Right lobe of liver (tissue), 4 donors: ENCODE results near the gene PPP1R26.

Source experiments
- POLR2A ChIP-seq: fragments of 450-650 bp; IDR thresholded peaks from one replicate; pipeline ENCODE4 v1.6.1; 2017; ENCODE audit warnings: antibody characterized with exemption, mild to moderate bottlenecking
- TF ChIP-seq, protein P1 (sequence below), 4 donors: fragments of 200-600 bp in 3 of 4; fragments of 450-650 bp in 1 of 4; IDR thresholded peaks; one replicate each; pipeline versions ENCODE4 v1.5.1 to v1.8.0; 2016 to 2022; ENCODE audit warnings: antibody characterized with exemption in 4 of 4, mild to moderate bottlenecking in 2 of 4
- donor health status: DM: no; HTN: no; CAD: no.
- donor health status: DM: no; HTN: no; CAD: no.
- donor health status: DM: no; HTN: yes; CAD: no.

DNA sequence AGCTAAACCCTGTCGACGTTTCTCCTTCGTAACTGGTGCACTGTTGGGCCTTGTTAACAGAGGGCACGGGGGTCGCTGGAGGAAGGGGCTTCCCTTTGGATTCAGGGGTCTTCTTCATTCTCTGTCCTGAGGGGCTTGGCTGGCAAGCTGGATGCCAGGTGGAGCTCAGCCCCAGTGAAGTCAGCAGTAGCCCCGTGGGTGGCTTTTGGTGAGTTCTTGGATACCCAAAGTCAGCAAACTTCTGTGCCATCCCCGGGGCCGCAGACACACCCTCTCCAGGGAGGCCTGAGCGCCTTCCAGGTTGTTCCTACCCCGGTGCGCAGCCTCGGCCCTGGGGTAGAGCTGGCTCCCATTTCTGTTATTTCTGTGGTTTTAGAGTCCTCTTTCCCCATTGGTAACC is 54.1 kb downstream of the PPP1R26 start:
- TF ChIP-seq, protein P1, sequence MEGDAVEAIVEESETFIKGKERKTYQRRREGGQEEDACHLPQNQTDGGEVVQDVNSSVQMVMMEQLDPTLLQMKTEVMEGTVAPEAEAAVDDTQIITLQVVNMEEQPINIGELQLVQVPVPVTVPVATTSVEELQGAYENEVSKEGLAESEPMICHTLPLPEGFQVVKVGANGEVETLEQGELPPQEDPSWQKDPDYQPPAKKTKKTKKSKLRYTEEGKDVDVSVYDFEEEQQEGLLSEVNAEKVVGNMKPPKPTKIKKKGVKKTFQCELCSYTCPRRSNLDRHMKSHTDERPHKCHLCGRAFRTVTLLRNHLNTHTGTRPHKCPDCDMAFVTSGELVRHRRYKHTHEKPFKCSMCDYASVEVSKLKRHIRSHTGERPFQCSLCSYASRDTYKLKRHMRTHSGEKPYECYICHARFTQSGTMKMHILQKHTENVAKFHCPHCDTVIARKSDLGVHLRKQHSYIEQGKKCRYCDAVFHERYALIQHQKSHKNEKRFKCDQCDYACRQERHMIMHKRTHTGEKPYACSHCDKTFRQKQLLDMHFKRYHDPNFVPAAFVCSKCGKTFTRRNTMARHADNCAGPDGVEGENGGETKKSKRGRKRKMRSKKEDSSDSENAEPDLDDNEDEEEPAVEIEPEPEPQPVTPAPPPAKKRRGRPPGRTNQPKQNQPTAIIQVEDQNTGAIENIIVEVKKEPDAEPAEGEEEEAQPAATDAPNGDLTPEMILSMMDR (IDR thresholded peaks at IDR 0.05) = no peak
- no peak for TF ChIP-seq POLR2A
